Measurements from ENCODE around the gene PRM1. TPM values are rescaled to one million over a fixed set of nuclear protein-coding genes. Genes with fewer than 3 reads are reported as not detected.

The PRM1 gene
- total RNA-seq, 2 experiments from 2014 or later: not detected

- no peak for DNase-seq (ENCODE audit: low spot score)
- intact Hi-C loops (cut with micrococcal nuclease; ENCODE audit: unreplicated experiment): no loop called here
- Histone ChIP-seq H3K4me1 (ENCODE audit: insufficient read depth, low read length, poor library complexity, severe bottlenecking) (peaks cover 28% of the 10 kb centered on the region), H4K20me1 (ENCODE audit: insufficient read depth, low read length) (no peaks in the 10 kb centered on the region), H3K27ac (ENCODE audit: low read depth, low read length, poor library complexity, severe bottlenecking) (no peak overlapping the region), H3K36me3 (ENCODE audit: insufficient read depth, low read length) (no peaks in the 10 kb centered on the region), H2AFZ (ENCODE audit: low read length) (no peak overlapping the region), H3K9me2 (ENCODE audit: insufficient read depth, low read length) (no peaks in the 10 kb centered on the region), H3K9me3 (ENCODE audit: low read length) (no peaks in the 10 kb centered on the region), H3K4me2 (ENCODE audit: low read length) (no peak overlapping the region), H3K79me2 (ENCODE audit: insufficient read depth, low read depth, low read length) (no peaks in the 10 kb centered on the region), H3K4me3 (ENCODE audit: low read depth, low read length, poor library complexity, severe bottlenecking) (no peak overlapping the region)
- ChIA-PET POLR2A (interaction anchor here (0.7 kb wide), 1 partner anchor 64 kb away, joined by 4 read pairs; no protein-coding TSS in a partner anchor), CTCF (ENCODE audit: unreplicated experiment) (interaction anchor here (1.1 kb wide), 1 partner anchor 34 kb away, joined by 3 read pairs; the partner anchor contains the start of gene SOCS1)
- BruUV-seq (replicated peaks): no TSS peak
- TF ChIP-seq EZH2phosphoT487 (IDR thresholded peaks at IDR 0.05; ENCODE audit: borderline replicate concordance, low read depth, low read length): no peak
- no peak for TF ChIP-seq CTCF (conservative IDR thresholded peaks at IDR 0.05; ENCODE audit: low read length)
Observed at GRCh38 chr16:11289202-11289601, 8.1 kb upstream of the PRM1 start.

DNA sequence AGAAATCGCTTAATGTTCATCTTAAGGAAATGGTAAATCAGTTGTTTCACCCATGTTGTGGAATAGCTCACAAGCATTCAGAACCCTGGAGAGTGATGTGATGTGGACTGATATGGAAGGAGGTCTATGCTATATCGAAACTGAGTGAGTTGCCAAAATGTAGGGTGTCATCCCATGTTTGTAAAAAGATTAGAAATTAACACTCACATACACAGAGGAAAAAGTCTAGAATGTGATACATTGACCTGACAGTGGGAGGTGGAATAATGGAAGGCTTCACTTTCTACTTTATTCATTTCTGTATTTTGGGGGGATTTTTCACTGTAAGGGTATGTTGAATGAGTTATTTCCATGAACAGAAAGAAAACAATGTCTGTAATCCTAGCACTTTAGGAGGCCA lies 4.7 kb upstream of the PRM1 start:
- BruUV-seq (replicated peaks): no TSS peak
- POLR2A ChIA-PET: interaction anchor here (0.6 kb wide), 1 partner anchor 9 kb away, joined by 3 read pairs; no protein-coding TSS in a partner anchor
- H3K4me2 ChIP-seq (ENCODE audit: low read length): no peak overlapping the region
- no peaks in the 10 kb centered on the region for H3K79me2 ChIP-seq (ENCODE audit: insufficient read depth, low read depth, low read length)
- CTCF ChIA-PET (ENCODE audit: unreplicated experiment): no interaction called here
- intact Hi-C loops (cut with micrococcal nuclease; ENCODE audit: unreplicated experiment): no loop called here
- no peak for DNase-seq (ENCODE audit: low spot score)
- H3K4me3 ChIP-seq (ENCODE audit: low read depth, low read length, poor library complexity, severe bottlenecking): no peak overlapping the region
- H3K4me1 ChIP-seq (ENCODE audit: insufficient read depth, low read length, poor library complexity, severe bottlenecking): peaks cover 5% of the 10 kb centered on the region
- no peaks in the 10 kb centered on the region for H3K9me2 ChIP-seq (ENCODE audit: insufficient read depth, low read length)
- no peaks in the 10 kb centered on the region for H3K9me3 ChIP-seq (ENCODE audit: low read length)
- no peaks in the 10 kb centered on the region for H4K20me1 ChIP-seq (ENCODE audit: insufficient read depth, low read length)
- H2AFZ ChIP-seq (ENCODE audit: low read length): no peak overlapping the region
- no peaks in the 10 kb centered on the region for H3K36me3 ChIP-seq (ENCODE audit: insufficient read depth, low read length)
- no peak overlapping the region for H3K27ac ChIP-seq (ENCODE audit: low read depth, low read length, poor library complexity, severe bottlenecking)
- TF ChIP-seq EZH2phosphoT487 (IDR thresholded peaks at IDR 0.05; ENCODE audit: borderline replicate concordance, low read depth, low read length): no peak
- TF ChIP-seq CTCF (conservative IDR thresholded peaks at IDR 0.05; ENCODE audit: low read length): no peak

GRCh38 chr16:11283820-11284248 lies 2.7 kb upstream of the PRM1 start:
- DNase-seq (ENCODE audit: low spot score): no peak
- Histone ChIP-seq H3K27ac (ENCODE audit: low read depth, low read length, poor library complexity, severe bottlenecking) (no peak overlapping the region), H3K4me2 (ENCODE audit: low read length) (no peak overlapping the region), H4K20me1 (ENCODE audit: insufficient read depth, low read length) (no peaks in the 10 kb centered on the region), H3K79me2 (ENCODE audit: insufficient read depth, low read depth, low read length) (no peaks in the 10 kb centered on the region), H3K4me3 (ENCODE audit: low read depth, low read length, poor library complexity, severe bottlenecking) (no peak overlapping the region), H3K9me2 (ENCODE audit: insufficient read depth, low read length) (no peaks in the 10 kb centered on the region), H3K4me1 (ENCODE audit: insufficient read depth, low read length, poor library complexity, severe bottlenecking) (peaks cover 16% of the 10 kb centered on the region), H2AFZ (ENCODE audit: low read length) (no peak overlapping the region), H3K9me3 (ENCODE audit: low read length) (no peaks in the 10 kb centered on the region), H3K36me3 (ENCODE audit: insufficient read depth, low read length) (no peaks in the 10 kb centered on the region)
- TF ChIP-seq EZH2phosphoT487 (IDR thresholded peaks at IDR 0.05; ENCODE audit: borderline replicate concordance, low read depth, low read length) (no peak), CTCF (conservative IDR thresholded peaks at IDR 0.05; ENCODE audit: low read length) (no peak)
- BruUV-seq (replicated peaks): no TSS peak
- intact Hi-C loops (cut with micrococcal nuclease; ENCODE audit: unreplicated experiment): no loop called here
- ChIA-PET CTCF (ENCODE audit: unreplicated experiment) (interaction anchor here (0.9 kb wide), 1 partner anchor 28 kb away, joined by 3 read pairs; the partner anchor contains the start of gene SOCS1), POLR2A (interaction anchor here (0.8 to 1.5 kb wide), 5 partner anchors 10 to 36 kb away, joined by 3 to 4 read pairs (median 4); partner anchors contain the start of gene PRM3)

Measured in OCI-LY7 (cell line).